GM21360 (cell line): ENCODE measurements around the gene GALK2.
A peak's percentile ranks its signal among the peaks of the same experiment; 100 is the strongest.
"Not testable (repeated sequence)": the region's sequence is repeated elsewhere in the genome, so short reads cannot be mapped to it uniquely, and the experiment has no call there.

Source experiments
- ATAC-seq: cut with Tn5 transposase; IDR thresholded peaks from one replicate; pipeline ENCODE4 v1.9.1; 2021; ENCODE audit warnings: mild to moderate bottlenecking, moderate library complexity; ENCODE audit not compliant: unreplicated experiment

GALK2 gene

GRCh38 chr15:49215768-49216739, 46.0 kb downstream of the GALK2 start:
- peak; percentile 99 for ATAC-seq

GRCh38 chr15:49223536-49224274, 53.7 kb downstream of the GALK2 start:
- no peak for ATAC-seq

GRCh38 chr15:49225572-49226281, 55.7 kb downstream of the GALK2 start:
- no peak for ATAC-seq

- no peak for ATAC-seq
Measured at GRCh38 chr15:49227602-49228001, 57.6 kb downstream of the GALK2 start.

- ATAC-seq: no peak
Measured at GRCh38 chr15:49229922-49230321, 59.9 kb downstream of the GALK2 start.

DNA sequence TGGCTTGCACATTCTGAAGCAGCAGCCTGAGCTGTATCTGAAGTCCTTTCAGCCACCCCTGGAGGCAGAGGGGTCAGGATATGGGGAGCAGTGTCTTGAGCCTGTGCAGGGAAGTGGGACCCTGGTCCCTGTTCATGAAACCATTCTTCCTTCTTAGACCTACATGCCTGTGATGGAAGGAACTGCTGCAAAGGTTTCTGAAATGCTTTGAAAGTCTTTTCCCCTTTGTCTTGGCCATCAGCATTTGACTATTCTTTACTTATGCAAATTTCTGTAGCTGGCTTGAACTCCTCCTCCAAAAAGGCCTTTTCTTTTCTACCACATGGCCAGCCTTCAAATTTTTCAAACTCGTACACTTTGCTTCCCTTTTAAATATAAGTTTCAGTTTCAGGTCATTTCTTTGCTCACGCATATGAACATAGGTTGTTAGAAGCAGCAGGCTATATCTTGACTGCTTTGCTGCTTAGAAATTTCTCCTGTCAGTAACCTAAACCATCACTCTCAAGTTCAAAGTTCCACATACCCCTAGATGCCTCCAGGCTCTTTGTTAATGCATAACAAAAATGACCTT, 62.3 kb downstream of the GALK2 start:
- ATAC-seq: no peak

- no peak for ATAC-seq
Measured at GRCh38 chr15:49235446-49236124, 65.5 kb downstream of the GALK2 start.

- ATAC-seq: no peak
Measured at GRCh38 chr15:49236869-49237268, 66.8 kb downstream of the GALK2 start.

- no peak for ATAC-seq
Measured at GRCh38 chr15:49238342-49238741, 68.3 kb downstream of the GALK2 start.

GRCh38 chr15:49239105-49239504, 69.1 kb downstream of the GALK2 start:
- no peak for ATAC-seq

DNA sequence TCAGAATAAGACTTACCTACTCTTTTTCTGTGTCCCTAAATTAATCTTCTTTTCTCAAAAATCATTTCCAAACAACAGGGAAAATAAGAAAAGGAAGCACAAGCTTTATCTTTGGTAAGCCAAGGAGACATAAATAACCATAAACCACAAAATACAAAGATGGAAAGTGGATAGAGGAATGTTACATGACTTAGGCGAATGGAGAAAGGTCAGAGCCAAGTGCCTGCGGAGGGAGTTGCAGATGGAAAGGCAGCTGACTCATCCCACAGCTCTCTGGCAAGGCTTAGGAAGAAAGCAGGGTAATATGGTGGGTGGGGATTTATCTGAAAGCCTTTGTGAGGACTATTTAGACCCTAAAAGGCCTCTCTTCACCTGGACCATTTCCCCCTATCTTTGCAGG, 72.8 kb downstream of the GALK2 start:
- ATAC-seq: no peak

- no peak for ATAC-seq
Measured at GRCh38 chr15:49247556-49248110, 77.6 kb downstream of the GALK2 start.

DNA sequence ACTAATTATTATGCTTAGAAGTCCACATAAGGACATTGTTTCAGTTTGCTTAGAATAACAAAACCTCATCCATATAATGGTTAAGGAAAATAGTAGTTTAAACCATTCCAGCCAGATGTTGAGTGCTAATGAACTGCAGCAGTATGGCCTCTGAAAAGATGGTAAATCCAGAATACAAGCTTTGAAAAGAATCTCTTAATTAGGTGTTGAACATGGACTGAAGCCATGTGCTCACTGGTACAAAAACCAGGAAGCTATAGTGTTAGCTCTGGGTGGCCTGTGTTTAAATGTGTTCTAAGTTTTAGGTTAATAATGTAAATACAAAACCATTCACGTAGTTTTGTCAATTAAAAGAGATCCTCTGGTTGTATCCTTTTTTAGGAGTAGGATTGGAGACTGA, 78.2 kb downstream of the GALK2 start:
- ATAC-seq: no peak

- ATAC-seq: no peak
Measured at GRCh38 chr15:49255966-49256759, 86.1 kb downstream of the GALK2 start.

DNA sequence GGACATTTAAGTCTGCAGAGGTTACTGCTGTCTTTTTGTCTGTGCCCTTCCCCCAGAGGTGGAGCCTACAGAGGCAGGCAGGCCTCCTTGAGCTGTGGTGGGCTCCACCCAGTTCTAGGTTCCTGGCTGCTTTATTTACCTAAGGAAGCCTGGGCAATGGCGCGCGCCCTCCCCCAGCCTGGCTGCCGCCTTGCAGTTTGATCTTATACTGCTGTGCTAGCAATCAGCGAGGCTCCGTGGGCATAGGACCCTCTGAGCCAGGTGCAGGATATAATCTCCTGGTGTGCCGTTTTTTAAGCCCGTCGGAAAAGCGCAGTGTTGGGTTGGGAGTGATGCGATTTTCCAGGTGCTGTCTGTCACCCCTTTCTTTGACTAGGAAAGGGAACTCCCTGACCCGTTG, 95.1 kb downstream of the GALK2 start:
- not testable (repeated sequence) for ATAC-seq

GRCh38 chr15:49265911-49266310, 95.9 kb downstream of the GALK2 start:
- ATAC-seq: no peak

DNA sequence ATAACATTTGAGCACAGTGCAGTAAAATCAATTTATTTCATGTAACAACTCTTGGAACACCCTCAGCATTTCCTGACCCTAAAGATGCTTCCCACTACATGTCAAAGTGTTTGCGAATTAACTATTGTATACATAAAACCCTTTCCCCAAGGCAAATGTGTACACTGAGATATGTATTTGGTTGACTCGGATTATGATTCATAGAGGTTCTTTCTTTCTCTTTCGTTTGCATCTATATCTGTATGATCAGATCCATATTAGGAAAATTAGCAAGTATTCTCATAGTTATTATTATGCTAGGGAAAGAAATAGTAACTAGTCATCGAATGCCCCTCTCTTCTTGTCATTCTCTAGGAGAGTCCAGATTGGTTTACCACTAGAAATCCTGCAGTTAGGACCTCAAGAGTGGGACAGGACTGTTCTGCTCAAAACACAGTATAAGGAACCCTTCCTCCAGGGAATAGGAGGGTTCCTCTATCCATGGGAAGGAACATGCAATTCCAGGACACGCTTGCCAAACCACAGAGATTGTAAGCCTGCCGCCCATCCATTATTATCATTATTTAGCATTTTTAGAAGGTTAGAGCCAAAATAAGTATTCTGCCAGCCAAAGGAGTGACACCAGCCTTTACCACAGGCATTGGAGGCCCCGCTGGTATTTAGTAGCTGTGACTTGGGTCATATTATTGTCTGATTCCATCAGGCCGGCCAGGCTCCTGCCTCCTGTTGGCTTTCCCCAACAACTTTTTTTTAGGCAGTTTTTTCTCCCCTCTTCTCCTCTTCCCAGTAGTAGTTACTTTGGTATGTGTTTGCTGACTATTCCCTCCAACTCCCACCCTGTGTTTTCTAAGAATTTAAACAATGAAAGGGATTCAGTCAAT, 100.7 kb downstream of the GALK2 start:
- ATAC-seq: no peak

GRCh38 chr15:49273734-49274318, 103.8 kb downstream of the GALK2 start:
- no peak for ATAC-seq
